Adrenal gland (tissue), 12 donors: ENCODE results near the gene MMD. TPM values are rescaled to one million over a fixed set of nuclear protein-coding genes. Genes with fewer than 3 reads are reported as not detected.

Source experiments
- DNase-seq, 7 donors: peaks; one replicate each; pipeline ENCODE4 v3.0.0-alpha.2; 2019 to 2020
- H3K27ac ChIP-seq, 5 donors: fragments of 200-600 bp; sonication (generic) in 4 of 5; 1 replicate in 3 of 5; 2 replicates in 2 of 5; pipeline versions ENCODE4 v1.5.1 to v1.8.0; 2016 to 2020; ENCODE audit warnings: mild to moderate bottlenecking in 1 of 5
- H3K27me3 ChIP-seq: fragments of 200-600 bp; 2 replicates; pipeline ENCODE4 v1.8.0; 2021
- H3K36me3 ChIP-seq, 2 donors: fragments of 200-600 bp; replicated peaks in 1 of 2; 1 replicate in 1 of 2; 2 replicates in 1 of 2; pipeline versions ENCODE4 v1.5.1 to v1.8.0; 2018 to 2022
- H3K4me1 ChIP-seq, 2 donors: fragments of 200-600 bp; replicated peaks in 1 of 2; 1 replicate in 1 of 2; 2 replicates in 1 of 2; pipeline versions ENCODE4 v1.5.1 to v1.8.0; 2018 to 2021
- H3K4me3 ChIP-seq, 4 donors: fragments of 200-600 bp; sonication (generic) in 3 of 4; one replicate each; pipeline ENCODE4 v1.5.1; 2016 to 2018
- H3K9me3 ChIP-seq, 3 donors: fragments of 200-600 bp; sonication (generic) in 1 of 3; replicated peaks in 1 of 3; 1 replicate in 2 of 3; 2 replicates in 1 of 3; pipeline versions ENCODE4 v1.5.1 to v1.8.0; 2016 to 2021
- CTCF ChIP-seq, 6 experiments: fragments of 450-650 bp in 4 of 6; fragments of 200-600 bp in 2 of 6; sonication (generic) in 1 of 6; IDR thresholded peaks; 1 replicate in 5 of 6; 2 replicates in 1 of 6; pipeline versions ENCODE4 v1.5.1 to v1.8.0; 2016 to 2021; ENCODE audit warnings: antibody characterized with exemption in 6 of 6, mild to moderate bottlenecking in 2 of 6, moderate library complexity in 1 of 6
- POLR2A ChIP-seq, 2 donors: fragments of 450-650 bp; IDR thresholded peaks; one replicate each; pipeline ENCODE4 v1.6.1; 2017; ENCODE audit warnings: antibody characterized with exemption in 2 of 2, mild to moderate bottlenecking in 2 of 2, moderate library complexity in 1 of 2
- WGBS, 4 donors: extraction: QIAGEN DNeasy Blood & Tissue Kit in 2 of 4; methylation state at CpG; one replicate each; pipeline versions ENCODE4 v1.1.5 to v1.1.7; 2013 to 2017; 5-methylcytosine and 5-hydroxymethylcytosine counted together
- intact Hi-C, 2 donors: fragments of 100-400 bp; cut with DNase I; formaldehyde crosslinking; loops; one replicate each; pipeline versions ENCODE4 v1.14.1 to v1.15.0; 2022 to 2023
- polyA plus RNA-seq, 3 donors: library from polyadenylated mRNA; stranded (reverse); fragments of 200-250 nt in 2 of 3; fragments of 350-450 nt in 1 of 3; fragmentation: Illumina TruSeq in 1 of 3; extraction: RNeasy Lipid Tissue Mini Kit (QIAGEN cat#74804) in 1 of 3; gene quantifications; one replicate each; pipeline ENCODE4 v1.2.3, GENCODE V29; 2013 to 2014
- total RNA-seq, 9 donors: library from RNA; depleted of rRNA in 4 of 9; stranded (reverse); fragments of >200 nt in 4 of 9; fragments of 120-200 nt in 1 of 9; fragmentation: NEBNext Ultra II Directional in 1 of 9; extraction: Animal tissue kit (Norgen Biotek cat#: 25700) in 1 of 9; gene quantifications; one replicate each; pipeline versions ENCODE4 v1.1.0 to v1.2.4, GENCODE V29; 2013 to 2023
- donor health status: healthy with polysubstance abuse.
- donor health status: Bipolar disorder and iron deficiency.
- donor health status: DM: yes; HTN: yes; CAD: no.
- donor health status: DM: no; HTN: no; CAD: no.
- donor health status: DM: no; HTN: no; CAD: no.
- donor health status: DM: yes; HTN: yes; CAD: no.

MMD gene
- total and polyA plus RNA-seq, 12 donors, result 6.2 to 27.6 (median 14.6) TPM

- no peak overlapping the region for H3K4me3 ChIP-seq
- H3K36me3 ChIP-seq, result no peaks in the 10 kb centered on the region
- DNase-seq, result no peak
- TF ChIP-seq CTCF (IDR thresholded peaks at IDR 0.05), result no peak
- H3K27me3 ChIP-seq, result peaks cover 3% of the 10 kb centered on the region
- no peak overlapping the region for H3K27ac ChIP-seq
- 93 to 98% (median 95%) methylated on average over 3 of the region's 3 CpGs for WGBS, 4 donors
- intact Hi-C loops, result no loop called here
- H3K4me1 ChIP-seq, result peaks cover 0 to 16% of the 10 kb centered on the region in 2 donors
- H3K9me3 ChIP-seq, result no peaks in the 10 kb centered on the region
Observed at GRCh38 chr17:55418369-55419268, 3.0 kb downstream of the MMD start.

DNA sequence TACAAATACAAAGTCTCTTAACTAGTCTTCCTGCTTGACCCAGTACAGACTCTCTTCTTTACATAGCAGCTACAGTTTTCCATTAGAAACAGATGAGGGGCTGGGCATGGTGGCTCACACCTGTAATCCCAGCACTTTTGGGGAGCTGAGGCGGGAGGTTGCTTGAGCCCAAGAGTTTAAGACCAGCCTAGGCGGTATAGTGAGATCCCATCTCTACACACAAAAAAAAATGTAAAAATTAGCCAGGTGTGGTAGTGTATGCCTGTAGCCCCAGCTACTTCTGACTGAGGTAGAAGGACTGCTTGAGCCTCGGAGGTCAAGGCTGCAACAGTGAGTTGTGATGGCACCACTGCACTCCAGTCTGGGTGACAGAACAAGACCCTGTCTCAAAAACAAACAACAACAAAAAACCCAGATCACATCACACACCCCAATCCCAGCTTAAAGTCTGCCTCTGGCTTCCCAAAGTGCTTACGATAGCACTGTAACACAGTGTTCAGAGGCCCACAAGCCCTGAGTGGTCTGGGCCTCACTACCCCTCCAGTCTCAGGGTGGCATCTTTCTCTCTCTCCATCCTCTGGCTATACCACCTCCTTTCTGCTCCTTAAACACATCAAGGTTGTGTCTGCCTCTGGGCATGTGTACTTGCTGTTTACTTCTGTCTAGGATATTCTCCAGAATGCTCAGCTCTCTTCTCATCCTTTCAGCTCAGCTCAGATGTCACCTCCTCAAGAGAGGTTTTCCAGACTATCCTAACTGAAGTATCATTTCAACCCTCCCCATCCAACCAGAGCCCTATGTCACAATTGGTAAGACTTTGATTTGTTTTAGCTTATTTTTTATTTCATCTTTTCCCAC, 4.0 kb downstream of the MMD start:
- H3K27me3 ChIP-seq, result no peaks in the 10 kb centered on the region
- no peak for DNase-seq
- no peaks in the 10 kb centered on the region for H3K36me3 ChIP-seq
- no peak overlapping the region for H3K4me3 ChIP-seq
- WGBS, 4 donors, result 96 to 100% (median 98%) methylated on average over 4 of the region's 4 CpGs
- TF ChIP-seq POLR2A (IDR thresholded peaks at IDR 0.05) (no peak), CTCF (IDR thresholded peaks at IDR 0.05) (no peak)
- H3K27ac ChIP-seq, result no peak overlapping the region
- intact Hi-C loops, result no loop called here
- H3K4me1 ChIP-seq, result peaks cover 0 to 16% of the 10 kb centered on the region in 2 donors
- H3K9me3 ChIP-seq, result no peaks in the 10 kb centered on the region

DNA sequence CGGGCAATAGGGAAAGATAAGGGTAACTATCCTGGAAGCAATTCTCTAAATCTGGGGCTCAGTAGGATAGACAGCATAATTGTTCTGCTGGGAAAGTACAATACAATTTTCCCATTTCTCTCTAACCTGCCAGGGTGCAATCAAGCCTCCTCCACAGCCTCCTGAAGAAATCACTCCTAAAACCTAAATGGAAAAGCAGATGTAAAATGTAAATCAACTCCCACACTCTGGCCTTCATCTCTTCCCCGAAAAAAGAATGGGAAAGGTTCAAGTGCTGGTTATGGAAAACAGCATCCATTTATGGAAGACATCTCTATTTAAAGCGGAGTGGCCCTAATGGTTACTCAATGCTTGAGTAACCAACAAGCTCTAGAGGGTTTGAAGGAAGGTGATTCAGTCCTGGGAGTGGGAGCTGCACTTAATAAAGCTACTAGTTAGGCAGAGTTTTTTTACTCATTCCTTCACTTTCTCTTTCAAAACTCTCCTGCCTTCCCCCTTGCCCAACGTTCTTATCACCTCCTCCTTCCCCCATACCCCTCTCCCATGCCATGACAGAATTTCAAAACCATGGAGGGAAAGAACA, 5.1 kb downstream of the MMD start:
- 71 to 82% (median 78%) methylated on average over 4 of the region's 4 CpGs for WGBS, 4 donors
- no peaks in the 10 kb centered on the region for H3K9me3 ChIP-seq
- H3K4me3 ChIP-seq, result no peak overlapping the region
- H3K4me1 ChIP-seq, result peaks cover 0 to 18% of the 10 kb centered on the region in 2 donors
- intact Hi-C loops, result no loop called here
- TF ChIP-seq CTCF (IDR thresholded peaks at IDR 0.05) (no peak), POLR2A (IDR thresholded peaks at IDR 0.05) (no peak)
- no peak for DNase-seq
- no peaks in the 10 kb centered on the region for H3K27me3 ChIP-seq
- no peak overlapping the region for H3K27ac ChIP-seq
- no peaks in the 10 kb centered on the region for H3K36me3 ChIP-seq

- no peak overlapping the region for H3K27ac ChIP-seq
- H3K36me3 ChIP-seq, result peaks cover 0 to 2% of the 10 kb centered on the region in 2 donors
- no peak for DNase-seq
- TF ChIP-seq POLR2A (IDR thresholded peaks at IDR 0.05) (no peak), CTCF (IDR thresholded peaks at IDR 0.05) (no peak)
- no peaks in the 10 kb centered on the region for H3K27me3 ChIP-seq
- peaks cover 0 to 24% of the 10 kb centered on the region in 2 donors for H3K4me1 ChIP-seq
- H3K9me3 ChIP-seq, result no peaks in the 10 kb centered on the region
- no peak overlapping the region for H3K4me3 ChIP-seq
- intact Hi-C loops, result no loop called here
Observed at GRCh38 chr17:55416000-55416399, 5.6 kb downstream of the MMD start.
